Measurements from ENCODE around the gene DPCD.

DNA sequence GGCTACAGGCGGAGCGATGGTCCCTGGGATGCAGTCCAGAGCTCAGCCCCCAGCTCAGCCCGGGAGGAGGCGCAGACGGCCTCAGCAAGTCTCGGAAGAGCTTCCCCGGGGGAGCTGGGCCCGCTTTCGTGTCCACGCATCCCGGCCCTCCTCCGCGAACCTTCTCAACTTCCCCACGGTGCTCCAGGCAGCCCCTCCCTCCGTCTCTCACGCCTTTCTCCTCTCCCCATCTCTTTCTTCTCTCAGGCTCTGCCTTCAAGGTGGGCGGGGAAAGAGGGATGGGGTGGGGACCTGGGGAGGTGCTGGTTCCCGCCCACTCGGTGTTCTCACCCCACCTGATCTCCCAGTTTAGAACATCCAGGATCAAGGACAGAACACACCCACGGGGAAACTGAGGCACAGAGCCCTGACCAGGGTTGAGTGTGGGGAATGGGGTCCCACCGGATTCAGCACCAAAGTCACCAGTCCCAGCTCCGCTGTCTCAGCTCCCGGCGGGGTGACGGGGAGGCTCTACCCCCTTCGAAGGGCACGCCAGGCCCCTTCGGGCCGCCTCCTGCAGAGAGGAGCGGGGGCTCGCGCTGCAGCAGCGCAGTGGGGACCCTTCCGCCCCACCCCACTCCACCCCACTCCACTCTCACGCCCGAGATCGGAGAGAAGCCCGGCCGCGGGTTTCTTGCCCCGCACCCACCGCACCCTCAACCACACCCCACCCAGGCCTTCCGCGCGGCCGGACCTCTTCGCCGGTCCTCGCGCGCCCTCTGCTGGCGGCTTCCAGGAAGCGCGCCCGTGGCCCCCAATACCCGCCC, 18.3 kb upstream of the DPCD start:
- TF ChIP-seq, protein P1, sequence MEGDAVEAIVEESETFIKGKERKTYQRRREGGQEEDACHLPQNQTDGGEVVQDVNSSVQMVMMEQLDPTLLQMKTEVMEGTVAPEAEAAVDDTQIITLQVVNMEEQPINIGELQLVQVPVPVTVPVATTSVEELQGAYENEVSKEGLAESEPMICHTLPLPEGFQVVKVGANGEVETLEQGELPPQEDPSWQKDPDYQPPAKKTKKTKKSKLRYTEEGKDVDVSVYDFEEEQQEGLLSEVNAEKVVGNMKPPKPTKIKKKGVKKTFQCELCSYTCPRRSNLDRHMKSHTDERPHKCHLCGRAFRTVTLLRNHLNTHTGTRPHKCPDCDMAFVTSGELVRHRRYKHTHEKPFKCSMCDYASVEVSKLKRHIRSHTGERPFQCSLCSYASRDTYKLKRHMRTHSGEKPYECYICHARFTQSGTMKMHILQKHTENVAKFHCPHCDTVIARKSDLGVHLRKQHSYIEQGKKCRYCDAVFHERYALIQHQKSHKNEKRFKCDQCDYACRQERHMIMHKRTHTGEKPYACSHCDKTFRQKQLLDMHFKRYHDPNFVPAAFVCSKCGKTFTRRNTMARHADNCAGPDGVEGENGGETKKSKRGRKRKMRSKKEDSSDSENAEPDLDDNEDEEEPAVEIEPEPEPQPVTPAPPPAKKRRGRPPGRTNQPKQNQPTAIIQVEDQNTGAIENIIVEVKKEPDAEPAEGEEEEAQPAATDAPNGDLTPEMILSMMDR (IDR thresholded peaks at IDR 0.05), result peak; percentile 66 to 97
- TF ChIP-seq POLR2A (IDR thresholded peaks at IDR 0.05), result no peak
- no peak for TF ChIP-seq POLR2AphosphoS5 (IDR thresholded peaks at IDR 0.05)
